IMR-90 (cell line): ENCODE measurements around the gene SEMA3E. TPM values are rescaled to one million over a fixed set of nuclear protein-coding genes. Genes with fewer than 3 reads are reported as not detected.

Experiments used
- ATAC-seq: fragments of 200-7000 bp; cut with Tn5 transposase; 2 replicates; pipeline ENCODE4 v1.9.1; 2020; ENCODE audit warnings: low read depth, mild to moderate bottlenecking, moderate library complexity
- BruUV-seq: library from RNA; stranded (reverse); fragments of 400-500 nt; replicated peaks from 2 replicates; lab custom pipeline; 2021; lab: Mats Ljungman, UMichigan
- CTCF ChIA-PET: fragments of 300-600 bp; formaldehyde crosslinking; extraction: SDS; loops from one replicate; lab custom pipeline; 2021; ENCODE audit warnings: antibody characterized with exemption; lab: Yijun Ruan, JAX
- POLR2A ChIA-PET: fragments of 300-600 bp; sonication (Branson Sonifier 250); formaldehyde crosslinking; loops from one replicate; lab custom pipeline; 2022; ENCODE audit warnings: antibody characterized with exemption; ENCODE audit not compliant: unreplicated experiment; lab: Charles Lee
- DNase-seq: peaks from one replicate; pipeline ENCODE4 v3.0.0; 2013
- H2AFZ ChIP-seq: replicated peaks from 2 replicates; pipeline ENCODE3; 2013; ENCODE audit warnings: low read length, mild to moderate bottlenecking; ENCODE audit not compliant: poor library complexity
- H2AK5ac ChIP-seq: 2 replicates; pipeline ENCODE4 v1.6.1; 2013; ENCODE audit warnings: low read depth, low read length, inconsistent platforms
- H2AK9ac ChIP-seq: replicated peaks from 2 replicates; pipeline ENCODE3; 2013; ENCODE audit warnings: mild to moderate bottlenecking, low read depth, low read length, moderate library complexity; ENCODE audit not compliant: poor library complexity
- H2BK120ac ChIP-seq: 2 replicates; pipeline ENCODE4 v1.6.1; 2013; ENCODE audit warnings: low read depth, low read length, inconsistent platforms
- H2BK15ac ChIP-seq: 3 replicates; pipeline ENCODE4 v1.6.1; 2013; ENCODE audit warnings: low read depth, low read length, inconsistent platforms
- H2BK20ac ChIP-seq: 2 replicates; pipeline ENCODE4 v1.6.1; 2013; ENCODE audit warnings: low read depth, mild to moderate bottlenecking, inconsistent platforms, low read length, moderate library complexity
- H2BK5ac ChIP-seq: 2 replicates; pipeline ENCODE4 v1.6.1; 2013; ENCODE audit warnings: mild to moderate bottlenecking, low read depth, low read length, inconsistent platforms; ENCODE audit not compliant: poor library complexity, severe bottlenecking
- H3K14ac ChIP-seq: replicated peaks from 2 replicates; pipeline ENCODE4 v1.6.1; 2013; ENCODE audit warnings: low read depth, low read length, inconsistent platforms
- H3K18ac ChIP-seq: 2 replicates; pipeline ENCODE4 v1.6.1; 2013; ENCODE audit warnings: low read depth, low read length, control low read depth
- H3K23ac ChIP-seq: 2 replicates; pipeline ENCODE4 v1.6.1; 2013; ENCODE audit warnings: low read depth, low read length, inconsistent platforms
- H3K27ac ChIP-seq: 2 replicates; pipeline ENCODE4 v1.5.1; 2013; ENCODE audit warnings: mild to moderate bottlenecking, control low read depth, low read length; ENCODE audit not compliant: insufficient read depth
- H3K27me3 ChIP-seq: 2 replicates; pipeline ENCODE4 v1.6.1; 2013; ENCODE audit warnings: low read length; ENCODE audit not compliant: control insufficient read depth, insufficient read depth
- H3K36me3 ChIP-seq: 2 replicates; pipeline ENCODE4 v1.6.1; 2013; ENCODE audit warnings: low read length, mixed read lengths; ENCODE audit not compliant: control insufficient read depth, insufficient read depth
- H3K4ac ChIP-seq: 2 replicates; pipeline ENCODE4 v1.6.1; 2013; ENCODE audit warnings: low read depth, low read length, inconsistent platforms
- H3K4me1 ChIP-seq: 2 replicates; pipeline ENCODE4 v1.6.1; 2013; ENCODE audit warnings: low read length, mixed read lengths; ENCODE audit not compliant: control insufficient read depth, insufficient read depth
- H3K4me2 ChIP-seq: 2 replicates; pipeline ENCODE4 v1.6.1; 2013; ENCODE audit warnings: low read depth, mild to moderate bottlenecking, control low read depth, low read length, moderate library complexity
- H3K4me3 ChIP-seq: 2 replicates; pipeline ENCODE4 v1.5.1; 2013; ENCODE audit warnings: low read depth, mild to moderate bottlenecking, control low read depth, low read length, moderate library complexity; ENCODE audit not compliant: insufficient read depth
- H3K56ac ChIP-seq: 2 replicates; pipeline ENCODE4 v1.6.1; 2013; ENCODE audit warnings: low read length, inconsistent platforms; ENCODE audit not compliant: insufficient read depth; ENCODE audit errors: extremely low read depth
- H3K79me1 ChIP-seq, 2 experiments: 2 replicates each; pipeline ENCODE4 v1.6.1; 2013; ENCODE audit warnings: low read length in 2 of 2, inconsistent platforms in 1 of 2, low read depth in 1 of 2
- H3K9ac ChIP-seq: 2 replicates; pipeline ENCODE4 v1.6.1; 2013; ENCODE audit warnings: low read depth, low read length, control low read depth
- H3K9me1 ChIP-seq: 2 replicates; pipeline ENCODE4 v1.6.1; 2013; ENCODE audit warnings: low read length, inconsistent platforms; ENCODE audit not compliant: insufficient read depth
- H3K9me3 ChIP-seq: 2 replicates; pipeline ENCODE4 v1.6.1; 2013; ENCODE audit warnings: low read length; ENCODE audit not compliant: control insufficient read depth, insufficient read depth
- H4K20me1 ChIP-seq: 2 replicates; pipeline ENCODE4 v1.6.1; 2013; ENCODE audit warnings: low read length, inconsistent platforms; ENCODE audit not compliant: insufficient read depth
- H4K5ac ChIP-seq: 2 replicates; pipeline ENCODE4 v1.6.1; 2013; ENCODE audit warnings: mild to moderate bottlenecking, low read depth, low read length, control low read depth
- H4K8ac ChIP-seq, 2 experiments: 2 replicates each; pipeline ENCODE4 v1.6.1; 2013; ENCODE audit warnings: low read depth in 2 of 2, low read length in 2 of 2, control low read depth in 1 of 2, inconsistent platforms in 1 of 2
- H4K91ac ChIP-seq: 2 replicates; pipeline ENCODE4 v1.6.1; 2013; ENCODE audit warnings: low read depth, low read length, inconsistent platforms; ENCODE audit not compliant: insufficient read depth
- BHLHE40 ChIP-seq: fragments of 150-350 bp; IDR thresholded peaks from 2 replicates; pipeline ENCODE4 v1.6.1; 2016; ENCODE audit warnings: mild to moderate bottlenecking, low read depth, low read length
- CEBPB ChIP-seq: IDR thresholded peaks from 2 replicates; pipeline ENCODE4 v1.6.1; 2012; ENCODE audit warnings: low read depth, low read length, improper control_type of control experiment
- CHD1 ChIP-seq: IDR thresholded peaks from 2 replicates; pipeline ENCODE4 v1.6.1; 2012; ENCODE audit warnings: low read depth, low read length, improper control_type of control experiment
- ELK1 ChIP-seq: fragments of 150-350 bp; IDR thresholded peaks from 2 replicates; pipeline ENCODE4 v1.6.1; 2016; ENCODE audit warnings: low read depth, mild to moderate bottlenecking, low read length, moderate library complexity, borderline replicate concordance
- MAFK ChIP-seq: IDR thresholded peaks from 2 replicates; pipeline ENCODE4 v1.6.1; 2012; ENCODE audit warnings: low read depth, low read length, improper control_type of control experiment
- MAZ ChIP-seq: IDR thresholded peaks from 2 replicates; pipeline ENCODE4 v1.6.1; 2012; ENCODE audit warnings: low read depth, mild to moderate bottlenecking, low read length, improper control_type of control experiment, moderate library complexity, borderline replicate concordance
- MXI1 ChIP-seq: IDR thresholded peaks from 2 replicates; pipeline ENCODE4 v1.6.1; 2012; ENCODE audit warnings: low read depth, mild to moderate bottlenecking, low read length, moderate library complexity, borderline replicate concordance
- RCOR1 ChIP-seq: IDR thresholded peaks from 2 replicates; pipeline ENCODE4 v1.6.1; 2012; ENCODE audit warnings: mild to moderate bottlenecking, low read length, improper control_type of control experiment; ENCODE audit not compliant: insufficient replicate concordance
- RFX5 ChIP-seq: IDR thresholded peaks from 2 replicates; pipeline ENCODE4 v1.8.0; 2012; ENCODE audit warnings: low read depth, mild to moderate bottlenecking, low read length, moderate library complexity
- USF2 ChIP-seq: fragments of 150-350 bp; IDR thresholded peaks from 2 replicates; pipeline ENCODE4 v1.6.1; 2017; ENCODE audit warnings: mild to moderate bottlenecking, antibody characterized with exemption, low read length, low read depth
- WGBS, 2 experiments: methylation state at CpG; one replicate each; pipeline versions ENCODE4 v1.1.5 to v1.1.7; 2013; ENCODE audit warnings: missing lambda C conversion rate in 2 of 2; ENCODE audit not compliant: insufficient read length in 1 of 2; ENCODE audit errors: extremely low coverage in 2 of 2; 5-methylcytosine and 5-hydroxymethylcytosine counted together
- dilution Hi-C: fragments of 300-500 bp; cut with HindIII; formaldehyde crosslinking; loops from one replicate; pipeline ENCODE4 v1.14.3; 2018; ENCODE audit warnings: low sequenced_read_pairs; ENCODE audit not compliant: unreplicated experiment
- in situ Hi-C: fragments of 300-500 bp; cut with MboI; formaldehyde crosslinking; loops from 3 replicates; pipeline ENCODE4 v1.14.3; 2019; ENCODE audit warnings: low sequenced_read_pairs, inconsistent platforms, mixed read lengths
- intact Hi-C: fragments of 100-400 bp; cut with micrococcal nuclease; formaldehyde crosslinking; loops from 2 replicates; pipeline ENCODE4 v1.10.0; 2022
- polyA plus RNA-seq, 3 experiments: library from polyadenylated mRNA; depleted of rRNA; stranded (reverse); fragments of >200 nt; gene quantifications; 2 replicates each; pipeline ENCODE4 v1.2.3, GENCODE V29; 2012; ENCODE audit warnings: low replicate concordance in 1 of 3
- total RNA-seq: library from RNA; depleted of rRNA; stranded (reverse); fragments of >200 nt; gene quantifications from 2 replicates; pipeline ENCODE4 v1.2.3, GENCODE V29; 2012

Gene SEMA3E
- total and polyA plus RNA-seq, 2 of the 4 experiments (the other 2 are of a cell fraction) = 0.31 to 0.72 TPM

GRCh38 chr7:83366629-83367028 lies 282.3 kb downstream of the SEMA3E start:
- no peak for ATAC-seq
- no CpG with 5 or more reads among the region's 2 CpGs for WGBS, 2 experiments

More at GRCh38 chr7:83366629-83367028, 282.3 kb downstream of the SEMA3E start:
- CTCF ChIA-PET = no interaction called here
- Histone ChIP-seq H4K5ac (no peak overlapping the region), H3K9me3 (no peaks in the 10 kb centered on the region), H3K14ac (no peak overlapping the region), H3K27me3 (no peaks in the 10 kb centered on the region), H3K23ac (no peak overlapping the region), H3K79me1 (no peaks in the 10 kb centered on the region), H3K4me2 (no peak overlapping the region), H2BK5ac (no peak overlapping the region), H4K91ac (no peak overlapping the region), H3K27ac (no peak overlapping the region), H3K4ac (no peak overlapping the region), H2BK20ac (no peak overlapping the region), H3K56ac (no peak overlapping the region), H3K18ac (no peak overlapping the region), H3K4me1 (no peaks in the 10 kb centered on the region), H3K36me3 (no peaks in the 10 kb centered on the region), H2BK15ac (no peak overlapping the region), H3K9ac (no peak overlapping the region), H2AK5ac (no peak overlapping the region), H2AFZ (no peak overlapping the region), H2BK120ac (no peak overlapping the region), H2AK9ac (no peak overlapping the region), H3K4me3 (no peak overlapping the region), H4K8ac (no peak overlapping the region), H4K20me1 (no peaks in the 10 kb centered on the region), H3K9me1 (no peaks in the 10 kb centered on the region)
- in situ Hi-C loops (no loop called here), intact Hi-C loops (loop anchor here (1.0 to 10.0 kb wide), 2 partner anchors 290 to 552 kb away; no protein-coding TSS in a partner anchor), dilution Hi-C loops (no loop called here)
- BruUV-seq = no TSS peak
- TF ChIP-seq CHD1 (no peak), MAZ (no peak), MXI1 (no peak), USF2 (no peak), RFX5 (no peak), MAFK (no peak), CEBPB (no peak), BHLHE40 (no peak), RCOR1 (no peak), ELK1 (no peak)
- no peak for DNase-seq
- POLR2A ChIA-PET = no interaction called here
